GM12873 (cell line): ENCODE data around the gene ZNF516.

Experiments used
- TF ChIP-seq, protein P1 (sequence below): IDR thresholded peaks from 2 replicates; pipeline ENCODE4 v1.5.1; 2012; ENCODE audit warnings: low read depth, mild to moderate bottlenecking, moderate library complexity, low read length, control low read depth; ENCODE audit not compliant: insufficient read depth; ENCODE audit errors: missing control alignments

The ZNF516 gene

DNA sequence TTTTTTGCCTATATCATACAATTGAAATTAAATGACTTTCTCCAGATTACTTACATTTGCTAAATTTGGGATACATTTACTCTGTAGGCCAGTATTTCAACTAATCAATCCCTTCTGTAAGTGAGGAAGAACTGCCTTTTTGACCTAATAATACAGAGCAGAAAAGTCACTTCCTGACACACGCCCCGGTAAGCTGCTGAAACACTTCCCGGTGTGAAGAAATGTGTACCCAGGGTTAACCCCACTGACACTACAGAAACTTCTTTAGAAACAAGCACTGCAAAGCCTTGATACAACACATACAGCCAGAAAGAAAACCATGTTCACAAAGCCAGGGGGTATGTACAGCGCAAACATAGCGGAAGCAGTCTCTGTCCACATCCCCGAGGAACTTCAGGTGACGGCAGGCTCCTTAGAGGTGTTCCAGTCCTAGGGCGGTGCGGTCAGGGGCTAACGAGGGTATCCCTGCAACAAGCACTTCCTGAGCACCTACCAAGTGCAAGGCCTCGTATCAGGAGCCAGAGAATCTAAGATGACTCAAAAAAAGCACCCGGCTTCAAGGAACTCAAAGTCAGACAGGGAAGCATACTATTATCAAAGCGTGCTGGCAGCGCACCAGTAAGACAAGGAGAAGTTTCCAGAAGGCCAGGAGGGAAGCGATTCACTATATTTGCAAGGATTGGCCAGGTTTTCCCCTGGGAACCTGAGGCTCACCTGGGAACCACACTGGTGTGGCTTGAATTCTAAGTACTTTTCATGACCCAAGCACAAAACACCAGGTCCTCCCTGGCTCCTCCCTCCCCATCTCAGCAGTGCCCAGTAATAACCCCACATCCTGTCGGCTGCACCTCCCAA, 46.6 kb downstream of the ZNF516 start:
- TF ChIP-seq, protein P1, sequence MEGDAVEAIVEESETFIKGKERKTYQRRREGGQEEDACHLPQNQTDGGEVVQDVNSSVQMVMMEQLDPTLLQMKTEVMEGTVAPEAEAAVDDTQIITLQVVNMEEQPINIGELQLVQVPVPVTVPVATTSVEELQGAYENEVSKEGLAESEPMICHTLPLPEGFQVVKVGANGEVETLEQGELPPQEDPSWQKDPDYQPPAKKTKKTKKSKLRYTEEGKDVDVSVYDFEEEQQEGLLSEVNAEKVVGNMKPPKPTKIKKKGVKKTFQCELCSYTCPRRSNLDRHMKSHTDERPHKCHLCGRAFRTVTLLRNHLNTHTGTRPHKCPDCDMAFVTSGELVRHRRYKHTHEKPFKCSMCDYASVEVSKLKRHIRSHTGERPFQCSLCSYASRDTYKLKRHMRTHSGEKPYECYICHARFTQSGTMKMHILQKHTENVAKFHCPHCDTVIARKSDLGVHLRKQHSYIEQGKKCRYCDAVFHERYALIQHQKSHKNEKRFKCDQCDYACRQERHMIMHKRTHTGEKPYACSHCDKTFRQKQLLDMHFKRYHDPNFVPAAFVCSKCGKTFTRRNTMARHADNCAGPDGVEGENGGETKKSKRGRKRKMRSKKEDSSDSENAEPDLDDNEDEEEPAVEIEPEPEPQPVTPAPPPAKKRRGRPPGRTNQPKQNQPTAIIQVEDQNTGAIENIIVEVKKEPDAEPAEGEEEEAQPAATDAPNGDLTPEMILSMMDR, result no peak

DNA sequence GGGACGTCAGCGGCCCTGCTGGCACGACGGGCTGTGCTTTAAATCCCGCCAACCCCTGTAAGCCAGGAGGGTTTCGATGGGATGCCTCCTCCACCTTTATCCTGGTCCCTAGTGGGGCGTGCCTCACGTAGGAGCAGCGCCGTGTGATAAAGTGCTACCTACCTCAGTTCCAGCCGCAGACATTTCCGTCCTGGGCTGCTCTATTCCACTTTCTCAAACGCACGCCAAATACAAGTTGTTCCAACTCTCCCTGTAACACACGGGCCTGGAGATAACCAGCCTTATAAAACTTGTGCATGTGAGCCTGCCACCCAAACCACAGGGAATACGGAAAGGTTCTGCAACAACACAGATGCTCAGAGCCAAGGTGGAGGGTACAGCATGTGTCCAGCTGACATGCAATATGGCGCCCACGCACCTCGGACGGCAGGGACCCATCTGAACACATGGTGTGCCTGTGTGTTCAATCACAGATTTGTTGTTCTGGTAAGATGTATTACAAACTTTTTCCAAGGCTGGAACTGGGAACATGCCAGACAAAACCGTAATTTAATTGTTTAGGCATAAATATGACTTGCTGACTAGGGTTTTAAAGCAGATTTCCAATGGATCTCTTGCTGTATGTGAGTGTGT, 47.7 kb downstream of the ZNF516 start:
- TF ChIP-seq, protein P1, result no peak

DNA sequence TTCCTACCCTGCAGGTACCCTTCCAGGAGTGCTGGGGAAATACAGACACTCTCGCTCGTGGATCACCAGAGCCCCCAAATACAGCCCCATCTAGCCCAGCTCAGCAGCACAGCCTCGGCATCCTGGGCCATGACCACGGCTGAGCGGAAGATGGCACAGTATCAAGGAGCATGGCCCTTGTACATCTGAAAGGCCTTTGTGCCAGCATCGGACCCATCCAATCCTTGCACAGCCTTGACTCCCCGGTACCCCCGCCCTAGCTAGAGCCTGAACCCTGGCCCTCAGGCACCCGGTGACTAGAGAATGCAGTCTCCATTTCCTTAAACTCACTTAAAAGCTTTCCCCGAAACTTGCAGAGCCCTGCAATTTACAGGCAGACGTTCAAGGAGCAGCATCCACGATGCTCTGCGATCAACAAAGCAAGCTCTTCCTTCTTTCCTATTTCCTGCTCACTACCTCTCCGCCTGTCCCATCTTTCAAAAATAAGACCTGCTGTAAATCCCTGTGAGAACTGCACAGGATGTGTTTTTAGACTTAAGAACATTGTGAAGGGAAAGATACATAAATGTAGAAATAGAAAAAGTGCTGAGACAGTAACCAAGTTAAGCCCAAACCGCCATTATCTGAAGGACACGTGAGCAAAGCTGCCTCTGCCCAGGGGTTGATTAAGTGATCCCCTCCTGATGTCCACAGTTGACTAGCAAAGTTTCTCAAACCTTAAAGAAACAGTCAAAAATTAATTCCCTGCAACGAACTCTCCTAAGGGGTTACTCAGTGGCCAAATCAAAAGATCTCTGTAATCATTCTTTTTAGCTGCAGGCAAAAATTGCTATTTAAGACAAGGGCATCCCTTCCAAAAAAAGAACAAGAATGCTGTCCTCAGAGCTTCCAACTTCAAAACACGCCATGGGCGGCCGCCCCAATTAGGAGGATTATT, 48.5 kb downstream of the ZNF516 start:
- TF ChIP-seq, protein P1, result no peak

DNA sequence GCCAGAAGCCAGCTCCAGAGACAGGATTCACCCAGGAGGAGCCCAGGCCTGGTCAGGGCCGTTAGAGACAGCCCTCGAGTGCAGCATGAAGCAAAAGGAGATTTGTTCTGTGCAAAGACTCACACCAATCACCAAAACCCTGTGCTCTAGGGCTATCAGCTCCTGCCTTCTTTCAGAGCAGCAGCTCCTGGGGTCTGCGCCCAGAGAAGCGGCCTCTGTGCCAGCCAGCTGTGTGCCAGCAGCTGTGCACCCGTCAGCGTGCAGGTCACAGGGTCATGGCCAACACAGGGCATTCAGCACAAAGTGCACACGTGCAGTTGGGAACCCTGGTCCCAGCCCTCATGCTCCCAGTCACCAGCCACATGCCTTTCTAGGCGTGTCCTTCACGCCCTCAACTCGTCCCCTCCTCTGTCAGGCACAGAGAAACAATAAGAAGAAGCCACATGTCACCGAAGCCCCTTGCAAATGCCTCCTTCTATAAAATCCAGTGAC, 49.3 kb downstream of the ZNF516 start:
- TF ChIP-seq, protein P1, result no peak

DNA sequence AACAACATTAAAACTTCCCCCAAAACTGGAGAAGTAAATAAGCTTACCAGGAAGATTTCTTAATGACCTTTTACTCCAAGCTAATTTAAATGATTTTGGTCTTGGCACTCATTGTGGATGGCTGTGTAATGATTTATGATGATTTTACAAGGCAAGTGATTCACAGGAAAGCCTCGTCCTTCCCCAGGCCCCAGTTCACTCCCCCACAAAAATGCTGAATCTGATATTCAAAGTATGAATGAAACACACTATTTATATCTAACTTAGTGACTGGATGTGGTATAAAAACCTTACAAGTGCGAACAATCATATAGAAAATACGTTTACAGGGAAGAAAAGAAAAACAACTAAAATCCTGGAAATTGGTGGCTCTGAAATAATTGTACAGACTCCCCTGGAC, 49.8 kb downstream of the ZNF516 start:
- TF ChIP-seq, protein P1, result no peak

DNA sequence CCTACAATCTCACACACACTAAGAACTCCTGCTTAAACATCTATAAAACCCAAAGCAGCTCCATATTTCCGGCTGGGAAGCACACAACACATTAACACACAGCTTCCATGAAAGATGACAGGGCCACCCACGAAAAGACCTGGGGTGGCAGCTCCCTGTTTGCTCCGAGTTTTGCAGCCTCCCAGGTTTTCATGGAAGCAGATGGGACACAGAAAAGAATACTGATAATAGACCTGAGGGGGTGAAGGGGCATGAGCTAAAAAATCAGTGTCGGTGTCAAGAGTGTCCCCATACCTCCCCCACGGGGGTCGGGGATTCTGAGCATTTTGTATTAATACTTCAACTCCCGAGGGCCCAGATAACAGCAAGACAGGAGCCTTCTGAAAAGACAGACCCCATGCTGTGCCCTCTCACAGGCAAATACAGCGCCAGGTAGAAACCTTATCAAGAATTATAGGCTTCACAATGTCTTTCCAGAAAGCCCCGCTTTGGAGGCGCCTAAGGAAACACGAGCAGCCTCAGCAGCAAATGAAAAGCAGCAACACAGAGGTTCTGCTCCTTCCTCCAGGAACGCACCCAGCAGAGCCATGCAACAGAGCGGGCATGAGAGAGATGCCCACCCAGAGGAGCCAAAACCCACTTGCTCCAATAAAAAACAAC, 50.5 kb downstream of the ZNF516 start:
- TF ChIP-seq, protein P1, result no peak
